ENCODE measurements around the gene TBPL2. TPM values are rescaled to one million over a fixed set of nuclear protein-coding genes. Genes with fewer than 3 reads are reported as not detected.
A peak's percentile ranks its signal among the peaks of the same experiment; 100 is the strongest.

Gene TBPL2
- total RNA-seq, 2 donors from 2014 or later = not detected

GRCh38 chr14:55450124-55450523 lies 9.7 kb upstream of the TBPL2 start:
- DNase-seq (ENCODE audit: low spot score in 2 of 2) (no peak), ATAC-seq (no peak)
- no peaks in the 10 kb centered on the region for H3K36me3 Mint-ChIP-seq
- no peak overlapping the region for H3K27ac Mint-ChIP-seq
- no peaks in the 10 kb centered on the region for H3K9me3 Mint-ChIP-seq

- no peaks in the 10 kb centered on the region for H3K9me3 Mint-ChIP-seq
- no peak for ATAC-seq
Measured at GRCh38 chr14:55449116-55449515, 8.7 kb upstream of the TBPL2 start.

GRCh38 chr14:55448141-55448614 lies 7.8 kb upstream of the TBPL2 start:
- Mint-ChIP-seq H3K36me3 (no peaks in the 10 kb centered on the region), H3K9me3 (no peaks in the 10 kb centered on the region), H3K27ac (no peak overlapping the region)
- DNase-seq (ENCODE audit: low spot score in 2 of 2) (no peak), ATAC-seq (peak; percentile 48 to 94)

More at GRCh38 chr14:55449116-55449515, 8.7 kb upstream of the TBPL2 start:
- Mint-ChIP-seq H3K27ac (no peak overlapping the region), H3K36me3 (no peaks in the 10 kb centered on the region)
- DNase-seq (ENCODE audit: low spot score in 2 of 2) = no peak

GRCh38 chr14:55446833-55447232 lies 6.4 kb upstream of the TBPL2 start:
- H3K36me3 Mint-ChIP-seq = no peaks in the 10 kb centered on the region
- no peak for DNase-seq (ENCODE audit: low spot score in 2 of 2)
- ATAC-seq = no peak
- H3K27ac Mint-ChIP-seq = no peak overlapping the region
- no peaks in the 10 kb centered on the region for H3K9me3 Mint-ChIP-seq

GRCh38 chr14:55446127-55446736 lies 5.8 kb upstream of the TBPL2 start:
- Mint-ChIP-seq H3K36me3 (no peaks in the 10 kb centered on the region), H3K27ac (no peak overlapping the region), H3K9me3 (no peaks in the 10 kb centered on the region)
- peak in 1 of 2 donors; percentile 72 for DNase-seq (ENCODE audit: low spot score in 2 of 2)
- ATAC-seq = peak; percentile 49 to 60

- H3K9me3 Mint-ChIP-seq = no peaks in the 10 kb centered on the region
- no peaks in the 10 kb centered on the region for H3K36me3 Mint-ChIP-seq
- DNase-seq (ENCODE audit: low spot score in 2 of 2) = no peak
- ATAC-seq = no peak
- no peak overlapping the region for H3K27ac Mint-ChIP-seq
Measured at GRCh38 chr14:55441286-55441685, 870 bp upstream of the TBPL2 start.

GRCh38 chr14:55438066-55438683 lies 2.2 kb downstream of the TBPL2 start:
- Mint-ChIP-seq H3K27ac (no peak overlapping the region), H3K9me3 (no peaks in the 10 kb centered on the region), H3K36me3 (no peaks in the 10 kb centered on the region)
- DNase-seq (ENCODE audit: low spot score in 2 of 2) (no peak), ATAC-seq (no peak)

- DNase-seq (ENCODE audit: low spot score in 2 of 2) = no peak
Measured at GRCh38 chr14:55436931-55437330, 3.5 kb downstream of the TBPL2 start.

GRCh38 chr14:55436519-55436918 lies 3.9 kb downstream of the TBPL2 start:
- ATAC-seq (no peak), DNase-seq (ENCODE audit: low spot score in 2 of 2) (no peak)
- Mint-ChIP-seq H3K27ac (no peak overlapping the region), H3K9me3 (no peaks in the 10 kb centered on the region), H3K36me3 (no peaks in the 10 kb centered on the region)

More at GRCh38 chr14:55436931-55437330, 3.5 kb downstream of the TBPL2 start:
- no peak for ATAC-seq
- Mint-ChIP-seq H3K27ac (no peak overlapping the region), H3K9me3 (no peaks in the 10 kb centered on the region), H3K36me3 (no peaks in the 10 kb centered on the region)

- no peak for DNase-seq (ENCODE audit: low spot score in 2 of 2)
- no peak for ATAC-seq
- no peaks in the 10 kb centered on the region for H3K9me3 Mint-ChIP-seq
- H3K27ac Mint-ChIP-seq = peak overlapping the region in 1 of 2 donors; percentile 35
- H3K36me3 Mint-ChIP-seq = no peaks in the 10 kb centered on the region
Measured at GRCh38 chr14:55434805-55435174, 5.6 kb downstream of the TBPL2 start.

GRCh38 chr14:55433880-55434804 lies 6.3 kb downstream of the TBPL2 start:
- DNase-seq (ENCODE audit: low spot score in 2 of 2) (no peak), ATAC-seq (peak; percentile 46 to 64)
- Mint-ChIP-seq H3K36me3 (no peaks in the 10 kb centered on the region), H3K9me3 (no peaks in the 10 kb centered on the region), H3K27ac (peak overlapping the region in 1 of 2 donors; percentile 35)

- Mint-ChIP-seq H3K27ac (no peak overlapping the region), H3K36me3 (no peaks in the 10 kb centered on the region), H3K9me3 (no peaks in the 10 kb centered on the region)
- no peak for ATAC-seq
- DNase-seq (ENCODE audit: low spot score in 2 of 2) = no peak
Measured at GRCh38 chr14:55432628-55433027, 7.8 kb downstream of the TBPL2 start.

- H3K36me3 Mint-ChIP-seq = no peaks in the 10 kb centered on the region
- peak; percentile 84 to 91 for ATAC-seq
- H3K9me3 Mint-ChIP-seq = no peaks in the 10 kb centered on the region
- DNase-seq (ENCODE audit: low spot score in 2 of 2) = peak in 1 of 2 donors; percentile 33
- H3K27ac Mint-ChIP-seq = no peak overlapping the region
Measured at GRCh38 chr14:55430024-55430690, 10.3 kb downstream of the TBPL2 start.

GRCh38 chr14:55427439-55427838 lies 13.0 kb downstream of the TBPL2 start:
- ATAC-seq (no peak), DNase-seq (ENCODE audit: low spot score in 2 of 2) (no peak)
- H3K36me3 Mint-ChIP-seq = no peaks in the 10 kb centered on the region
- no peak overlapping the region for H3K27ac Mint-ChIP-seq
- no peaks in the 10 kb centered on the region for H3K9me3 Mint-ChIP-seq

- no peak for DNase-seq (ENCODE audit: low spot score in 2 of 2)
- no peaks in the 10 kb centered on the region for H3K9me3 Mint-ChIP-seq
Measured at GRCh38 chr14:55426891-55427290, 13.5 kb downstream of the TBPL2 start.

GRCh38 chr14:55425091-55425490 lies 15.3 kb downstream of the TBPL2 start:
- H3K36me3 Mint-ChIP-seq = no peaks in the 10 kb centered on the region
- no peak for DNase-seq (ENCODE audit: low spot score in 2 of 2)
- ATAC-seq = no peak
- no peaks in the 10 kb centered on the region for H3K9me3 Mint-ChIP-seq
- no peak overlapping the region for H3K27ac Mint-ChIP-seq

More at GRCh38 chr14:55426891-55427290, 13.5 kb downstream of the TBPL2 start:
- no peak for ATAC-seq
- peak overlapping the region in 1 of 2 donors; percentile 21 for H3K27ac Mint-ChIP-seq
- no peaks in the 10 kb centered on the region for H3K36me3 Mint-ChIP-seq

GRCh38 chr14:55423969-55424368 lies 16.4 kb downstream of the TBPL2 start:
- no peak for ATAC-seq
- Mint-ChIP-seq H3K27ac (no peak overlapping the region), H3K9me3 (no peaks in the 10 kb centered on the region), H3K36me3 (no peaks in the 10 kb centered on the region)
- DNase-seq (ENCODE audit: low spot score in 2 of 2) = no peak
